ENCODE results near the gene TMEM53.
"Not testable (repeated sequence)": the region's sequence is repeated elsewhere in the genome, so short reads cannot be mapped to it uniquely, and the experiment has no call there.

Gene TMEM53

GRCh38 chr1:44672254-44672955, 1.9 kb downstream of the TMEM53 start:
- DNase-seq = no peak

GRCh38 chr1:44670751-44671640, 3.3 kb downstream of the TMEM53 start:
- no peak for DNase-seq

- not testable (repeated sequence) for DNase-seq
Measured at GRCh38 chr1:44666719-44667118, 7.6 kb downstream of the TMEM53 start.

GRCh38 chr1:44664730-44665370, 9.4 kb downstream of the TMEM53 start:
- no peak for DNase-seq

- no peak for DNase-seq
Measured at GRCh38 chr1:44663417-44663816, 10.9 kb downstream of the TMEM53 start.

- DNase-seq = no peak
Measured at GRCh38 chr1:44662683-44663030, 11.6 kb downstream of the TMEM53 start.

- DNase-seq = no peak
Measured at GRCh38 chr1:44661781-44662682, 12.2 kb downstream of the TMEM53 start.

GRCh38 chr1:44660176-44660575, 14.1 kb downstream of the TMEM53 start:
- peak; percentile 95 for DNase-seq

GRCh38 chr1:44659566-44659965, 14.7 kb downstream of the TMEM53 start:
- DNase-seq = no peak

- DNase-seq = peak; percentile 25
Measured at GRCh38 chr1:44655609-44656008, 18.7 kb downstream of the TMEM53 start.

GRCh38 chr1:44654621-44655187, 19.6 kb downstream of the TMEM53 start:
- no peak for DNase-seq

GRCh38 chr1:44653107-44653964, 20.9 kb downstream of the TMEM53 start:
- DNase-seq = no peak

GRCh38 chr1:44652445-44653106, 21.7 kb downstream of the TMEM53 start:
- peak; percentile 52 for DNase-seq

GRCh38 chr1:44651069-44651468, 23.2 kb downstream of the TMEM53 start:
- DNase-seq = no peak

- DNase-seq = peak; percentile 49
Measured at GRCh38 chr1:44650159-44650831, 24.0 kb downstream of the TMEM53 start.

GRCh38 chr1:44649788-44650158, 24.5 kb downstream of the TMEM53 start:
- DNase-seq = no peak

GRCh38 chr1:44648529-44649250, 25.6 kb downstream of the TMEM53 start:
- DNase-seq = no peak

GRCh38 chr1:44647896-44648295, 26.4 kb downstream of the TMEM53 start:
- DNase-seq = no peak
